Measurements from ENCODE around the gene H1-8. TPM values are rescaled to one million over a fixed set of nuclear protein-coding genes. Genes with fewer than 3 reads are reported as not detected.

The H1-8 gene
- total RNA-seq, 2 experiments from 2014 or later, result not detected

DNA sequence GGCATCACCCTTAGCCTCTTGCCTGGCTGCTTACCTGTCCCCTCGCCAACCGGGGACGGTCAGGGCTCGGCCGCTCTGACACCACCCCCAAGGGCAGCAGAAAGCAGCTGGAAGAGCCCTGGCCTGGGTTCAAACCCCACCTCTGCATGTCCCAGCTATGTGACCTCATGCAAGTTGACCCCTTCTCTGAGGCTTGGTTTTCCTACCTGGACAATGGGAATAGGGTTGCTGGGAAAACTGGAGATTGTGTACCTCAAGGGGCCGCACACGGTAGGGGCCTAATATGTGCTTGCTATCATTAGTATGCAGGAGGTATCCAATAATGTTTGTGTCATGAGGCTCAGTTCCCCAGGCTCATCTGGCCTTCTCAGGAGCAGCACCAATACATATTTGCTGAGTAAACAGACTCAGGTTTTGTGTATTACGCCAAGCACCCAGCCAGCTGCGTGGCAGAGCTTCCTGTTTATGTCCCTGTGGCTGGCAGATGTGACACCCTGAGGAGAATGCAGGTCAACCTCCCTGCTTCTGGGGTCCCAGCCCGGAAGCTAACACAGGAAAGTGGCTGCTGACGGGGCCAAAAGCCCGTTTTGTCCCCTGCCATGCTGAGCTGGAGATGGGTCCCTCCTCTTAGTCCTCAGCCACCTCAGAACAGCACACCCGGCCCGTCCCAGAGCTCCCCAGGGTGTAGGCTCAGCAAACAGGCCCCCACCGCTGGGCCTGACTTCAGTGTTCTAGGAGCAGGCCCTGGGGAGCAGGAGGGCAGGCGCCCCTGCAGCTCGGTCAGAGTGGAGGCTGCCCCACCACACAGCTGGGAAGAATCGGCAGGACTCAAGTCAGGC is 33.8 kb downstream of the H1-8 start:
- H3K9me3 Mint-ChIP-seq, result no peaks in the 10 kb centered on the region
- no peak overlapping the region for H3K4me3 Mint-ChIP-seq
- no peaks in the 10 kb centered on the region for H3K36me3 Mint-ChIP-seq (ENCODE audit: low read depth)
- ChIA-PET CTCF (interaction anchor here (0.9 to 1.4 kb wide), 5 partner anchors 9 to 32 kb away, joined by 3 read pairs; no protein-coding TSS in a partner anchor), POLR2A (interaction anchor here (0.6 kb wide), 1 partner anchor 250 kb away, joined by 5 read pairs; no protein-coding TSS in a partner anchor)
- H3K27me3 Mint-ChIP-seq, result no peaks in the 10 kb centered on the region
- peak overlapping the region; percentile 88 for H3K27ac Mint-ChIP-seq
- peaks cover 16% of the 10 kb centered on the region for H3K4me1 Mint-ChIP-seq
- DNase-seq, result peak; percentile 56

DNA sequence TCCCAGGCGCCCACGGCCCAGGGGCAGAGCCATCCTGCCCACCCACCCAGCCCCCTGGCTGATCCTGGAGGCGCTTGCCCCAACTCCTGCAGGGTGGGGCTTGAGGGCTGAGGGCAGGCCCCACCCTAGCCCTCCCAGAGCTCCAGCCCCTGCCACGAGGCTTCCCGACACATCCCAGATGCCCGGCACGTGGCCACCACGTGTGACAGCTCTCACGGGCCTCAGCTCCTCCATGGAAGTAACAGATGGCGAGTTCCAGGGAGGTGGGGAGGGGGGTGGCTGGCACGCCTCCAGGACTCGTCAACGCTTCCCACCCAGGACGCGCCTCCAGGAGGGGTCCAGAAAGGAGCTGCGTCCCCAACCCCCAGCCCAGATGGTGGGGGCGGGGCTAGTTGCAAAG is 34.4 kb downstream of the H1-8 start:
- peak overlapping the region; percentile 88 for H3K27ac Mint-ChIP-seq
- no peaks in the 10 kb centered on the region for H3K36me3 Mint-ChIP-seq (ENCODE audit: low read depth)
- H3K4me3 Mint-ChIP-seq, result no peak overlapping the region
- ChIA-PET POLR2A (no interaction called here), CTCF (interaction anchor here (0.9 to 1.4 kb wide), 4 partner anchors 8 to 26 kb away, joined by 3 read pairs; no protein-coding TSS in a partner anchor)
- no peaks in the 10 kb centered on the region for H3K27me3 Mint-ChIP-seq
- H3K9me3 Mint-ChIP-seq, result no peaks in the 10 kb centered on the region
- H3K4me1 Mint-ChIP-seq, result peaks cover 16% of the 10 kb centered on the region
- no peak for DNase-seq

DNA sequence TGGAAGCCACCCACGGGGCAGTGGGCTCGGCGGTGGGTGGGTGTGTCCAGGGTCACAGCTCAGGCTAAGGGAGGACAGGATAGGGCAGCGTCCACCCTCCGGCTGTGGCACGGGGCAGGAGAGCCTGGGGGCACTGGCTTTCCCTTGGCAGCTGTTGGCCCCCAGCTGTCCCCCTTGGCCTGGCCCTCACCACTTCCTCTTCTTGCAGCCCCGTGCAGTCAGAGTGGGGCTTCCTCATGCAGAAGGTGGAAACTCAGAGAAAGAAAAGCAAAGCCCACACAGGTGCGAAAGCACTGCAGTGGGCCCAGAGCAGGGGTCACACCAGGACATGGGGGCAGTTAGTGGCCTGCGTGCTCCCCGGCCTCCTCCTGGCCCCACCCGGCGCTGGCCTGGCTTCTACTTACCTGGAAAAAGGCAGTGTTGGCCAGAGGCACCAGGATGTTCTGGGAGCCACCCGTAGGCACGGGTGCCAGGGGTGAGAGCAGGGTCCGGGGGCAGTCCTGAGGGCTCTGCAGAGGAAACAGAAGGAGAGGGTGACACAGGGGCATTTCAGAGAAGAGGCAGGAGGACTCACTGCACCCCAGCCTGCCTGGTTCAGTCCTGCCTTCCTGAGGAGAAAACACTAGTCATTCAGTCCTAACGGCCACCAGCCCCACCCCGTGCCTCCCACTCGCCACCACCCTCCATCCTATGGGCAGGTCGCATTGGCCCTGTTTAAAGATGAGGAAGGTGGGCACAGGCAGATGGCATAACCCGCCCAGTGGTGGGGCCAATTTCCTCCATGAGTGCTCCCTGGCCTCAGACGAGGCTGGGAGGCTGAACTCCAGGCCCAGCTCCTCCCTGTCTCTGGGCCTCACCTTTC is 35.2 kb downstream of the H1-8 start:
- H3K27ac Mint-ChIP-seq, result peak overlapping the region; percentile 64
- DNase-seq, result no peak
- no peak overlapping the region for H3K4me3 Mint-ChIP-seq
- no peaks in the 10 kb centered on the region for H3K36me3 Mint-ChIP-seq (ENCODE audit: low read depth)
- H3K4me1 Mint-ChIP-seq, result peaks cover 16% of the 10 kb centered on the region
- no peaks in the 10 kb centered on the region for H3K9me3 Mint-ChIP-seq
- ChIA-PET CTCF (interaction anchor here (1.0 to 1.6 kb wide), 2 partner anchors 9 to 12 kb away, joined by 3 to 5 read pairs; no protein-coding TSS in a partner anchor), POLR2A (no interaction called here)
- H3K27me3 Mint-ChIP-seq, result no peaks in the 10 kb centered on the region

DNA sequence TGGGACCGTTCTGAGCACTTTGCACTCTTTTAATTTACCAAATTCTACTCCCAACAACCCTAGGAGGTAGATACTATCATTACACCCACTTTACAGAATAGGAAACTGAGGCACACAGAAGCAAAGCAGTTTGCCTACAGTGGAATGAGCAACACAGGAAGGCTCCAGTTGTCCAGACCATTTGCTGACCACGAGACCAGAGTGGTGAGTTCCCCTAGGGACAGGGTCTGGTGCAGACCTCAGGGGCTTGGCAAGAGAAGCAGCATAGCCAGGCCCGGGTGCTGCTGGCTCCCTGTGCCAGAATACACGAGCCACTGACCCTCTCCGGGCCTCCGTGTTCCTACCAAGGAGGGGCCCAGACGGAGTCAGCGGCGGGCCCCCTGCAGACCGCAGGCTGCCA is 37.0 kb downstream of the H1-8 start:
- ChIA-PET CTCF (interaction anchor here (1.6 kb wide), 1 partner anchor 10 kb away, joined by 5 read pairs; no protein-coding TSS in a partner anchor), POLR2A (no interaction called here)
- Mint-ChIP-seq H3K9me3 (no peaks in the 10 kb centered on the region), H3K4me3 (no peak overlapping the region), H3K4me1 (peaks cover 16% of the 10 kb centered on the region), H3K27ac (no peak overlapping the region), H3K27me3 (no peaks in the 10 kb centered on the region), H3K36me3 (ENCODE audit: low read depth) (no peaks in the 10 kb centered on the region)
- no peak for DNase-seq

DNA sequence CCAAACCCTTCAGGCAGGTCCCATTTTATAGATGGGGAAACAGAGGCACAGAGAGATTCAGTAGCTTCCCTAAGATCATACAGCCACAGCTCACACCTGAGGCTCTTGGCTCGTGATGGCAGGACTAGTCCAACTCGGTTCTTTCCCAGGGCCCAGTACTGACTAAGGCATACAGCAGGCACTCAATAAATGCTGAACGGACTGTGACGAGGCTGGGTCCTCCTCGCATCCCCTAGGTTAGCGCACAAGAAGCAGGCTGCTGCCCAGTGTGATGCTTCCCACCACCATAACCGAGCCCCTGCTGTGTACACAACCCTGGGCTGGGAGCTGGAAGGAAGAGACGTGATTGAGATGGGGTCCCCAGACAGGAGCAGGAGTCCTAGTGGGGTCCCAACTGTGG is 38.6 kb downstream of the H1-8 start:
- CTCF ChIA-PET, result interaction anchor here (0.6 kb wide), 2 partner anchors 342 to 611 kb away, joined by 3 read pairs; no protein-coding TSS in a partner anchor
- no peaks in the 10 kb centered on the region for H3K9me3 Mint-ChIP-seq

DNA sequence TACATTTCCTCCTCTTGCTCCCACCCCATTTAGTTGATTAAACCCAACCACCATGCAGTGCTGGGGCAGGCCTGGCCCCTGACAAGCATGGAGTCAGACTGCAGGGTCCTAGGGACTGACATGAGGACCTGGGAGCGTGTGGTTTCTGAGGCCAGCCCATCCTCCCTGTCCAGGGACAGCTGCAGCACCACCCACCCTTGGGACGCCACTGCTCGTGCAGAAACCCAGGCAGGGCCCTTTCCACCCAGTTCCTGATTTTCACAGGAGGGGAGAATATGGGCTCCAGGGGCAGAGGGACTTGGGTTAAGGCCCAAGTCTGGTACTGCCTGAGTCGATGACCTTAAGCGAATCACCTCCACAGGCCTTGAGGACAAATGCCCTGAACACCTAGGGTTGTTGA is 39.8 kb downstream of the H1-8 start:
- H3K4me3 Mint-ChIP-seq, result no peak overlapping the region
- no peaks in the 10 kb centered on the region for H3K27me3 Mint-ChIP-seq
- H3K4me1 Mint-ChIP-seq, result peaks cover 3% of the 10 kb centered on the region
- POLR2A ChIA-PET, result no interaction called here
- DNase-seq, result no peak
- CTCF ChIA-PET, result no interaction called here
- H3K36me3 Mint-ChIP-seq (ENCODE audit: low read depth), result no peaks in the 10 kb centered on the region
- no peak overlapping the region for H3K27ac Mint-ChIP-seq
- H3K9me3 Mint-ChIP-seq, result no peaks in the 10 kb centered on the region

More for the DNA sequence above, 38.6 kb downstream of the H1-8 start:
- H3K27ac Mint-ChIP-seq, result no peak overlapping the region
- H3K4me1 Mint-ChIP-seq, result peaks cover 8% of the 10 kb centered on the region
- H3K36me3 Mint-ChIP-seq (ENCODE audit: low read depth), result no peaks in the 10 kb centered on the region
- no peaks in the 10 kb centered on the region for H3K27me3 Mint-ChIP-seq
- H3K4me3 Mint-ChIP-seq, result no peak overlapping the region
- POLR2A ChIA-PET, result no interaction called here
- DNase-seq, result no peak

DNA sequence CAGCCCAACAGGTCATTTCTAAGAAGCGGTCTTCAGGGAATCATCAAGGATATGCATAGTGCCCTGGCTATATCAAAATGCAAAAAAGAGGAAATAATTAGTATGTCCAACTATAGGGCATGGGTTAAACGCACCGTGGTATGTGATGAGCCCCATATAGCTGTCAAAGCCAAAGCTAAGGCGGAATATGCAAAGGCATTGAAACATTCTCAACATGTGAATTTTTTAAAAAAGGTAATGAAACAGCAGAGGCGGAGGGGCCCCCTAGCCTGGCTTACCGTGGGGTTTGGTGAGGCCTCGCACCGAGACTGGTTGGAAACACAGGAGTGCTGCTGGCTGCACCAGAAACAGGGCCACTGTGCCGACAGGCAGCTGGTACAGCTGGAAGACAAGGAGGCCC is 40.3 kb downstream of the H1-8 start:
- no peak for DNase-seq
- POLR2A ChIA-PET, result no interaction called here
- H3K4me1 Mint-ChIP-seq, result no peaks in the 10 kb centered on the region
- no peak overlapping the region for H3K27ac Mint-ChIP-seq
- CTCF ChIA-PET, result no interaction called here
- H3K27me3 Mint-ChIP-seq, result no peaks in the 10 kb centered on the region
- no peak overlapping the region for H3K4me3 Mint-ChIP-seq
- no peaks in the 10 kb centered on the region for H3K9me3 Mint-ChIP-seq
- no peaks in the 10 kb centered on the region for H3K36me3 Mint-ChIP-seq (ENCODE audit: low read depth)

DNA sequence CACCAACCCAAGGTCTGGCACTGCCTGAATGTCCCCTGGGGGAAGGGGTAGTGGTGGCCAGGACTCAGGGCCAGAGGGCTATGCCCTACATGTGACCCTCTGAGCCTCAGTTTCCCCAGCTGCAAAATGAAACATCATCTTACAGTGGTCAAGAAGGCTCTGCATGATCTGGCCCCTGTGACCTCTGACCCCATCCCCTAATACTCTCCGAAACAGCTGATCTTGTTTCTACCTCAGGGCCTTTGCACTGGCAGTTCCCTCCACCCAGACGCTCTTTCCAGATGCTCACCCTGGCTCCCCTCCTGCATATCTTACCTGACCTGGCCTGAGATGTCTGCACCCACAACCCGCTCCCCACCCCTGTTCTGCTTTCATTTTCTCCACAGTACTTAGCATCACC is 41.7 kb downstream of the H1-8 start:
- Mint-ChIP-seq H3K27ac (no peak overlapping the region), H3K4me1 (no peaks in the 10 kb centered on the region), H3K9me3 (no peaks in the 10 kb centered on the region)

DNA sequence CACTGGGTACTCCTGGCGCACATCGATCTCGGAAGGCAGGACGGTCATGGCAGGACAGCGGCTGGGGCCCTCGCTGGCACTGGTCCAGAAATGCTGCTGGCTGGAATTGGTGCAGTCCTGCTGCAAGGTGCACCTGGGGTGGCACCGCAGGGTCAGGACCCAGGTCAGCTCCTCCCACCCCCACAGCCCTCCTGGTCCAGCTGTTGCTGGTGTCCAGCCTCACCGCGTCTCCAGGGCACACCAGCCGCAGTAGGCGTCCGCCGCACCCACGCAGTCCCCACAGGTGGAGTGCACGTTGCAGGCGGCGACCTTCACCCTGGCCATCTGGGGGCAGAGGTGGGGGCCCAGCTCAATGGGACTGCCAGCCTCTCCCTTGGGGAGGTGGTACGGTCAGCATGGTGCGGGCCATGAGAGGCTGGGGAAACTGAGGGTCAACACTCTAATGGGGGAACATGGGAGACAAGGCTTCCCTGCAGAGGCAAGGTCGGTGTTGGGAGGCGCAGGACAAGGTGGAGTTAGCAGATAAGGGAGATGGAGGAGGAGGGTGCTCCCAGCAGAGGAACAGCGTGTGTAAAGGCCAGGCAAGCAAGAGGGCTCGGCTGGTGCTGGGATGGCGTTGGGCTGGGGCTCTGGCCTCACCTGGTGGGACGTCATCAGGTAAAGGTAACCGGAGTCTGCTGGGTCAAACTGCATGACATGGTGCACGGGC is 43.1 kb downstream of the H1-8 start:
- Mint-ChIP-seq H3K9me3 (no peaks in the 10 kb centered on the region), H3K4me1 (no peaks in the 10 kb centered on the region), H3K27me3 (peaks cover 10% of the 10 kb centered on the region), H3K27ac (no peak overlapping the region), H3K36me3 (ENCODE audit: low read depth) (no peaks in the 10 kb centered on the region), H3K4me3 (no peak overlapping the region)
- ChIA-PET CTCF (interaction anchor here (1.0 to 2.3 kb wide), 2 partner anchors 32 to 269 kb away, joined by 3 to 5 read pairs; no protein-coding TSS in a partner anchor), POLR2A (no interaction called here)
- no peak for DNase-seq

More for the DNA sequence above, 41.7 kb downstream of the H1-8 start:
- ChIA-PET CTCF (no interaction called here), POLR2A (no interaction called here)
- DNase-seq, result no peak
- no peak overlapping the region for H3K4me3 Mint-ChIP-seq
- H3K36me3 Mint-ChIP-seq (ENCODE audit: low read depth), result no peaks in the 10 kb centered on the region
- no peaks in the 10 kb centered on the region for H3K27me3 Mint-ChIP-seq

DNA sequence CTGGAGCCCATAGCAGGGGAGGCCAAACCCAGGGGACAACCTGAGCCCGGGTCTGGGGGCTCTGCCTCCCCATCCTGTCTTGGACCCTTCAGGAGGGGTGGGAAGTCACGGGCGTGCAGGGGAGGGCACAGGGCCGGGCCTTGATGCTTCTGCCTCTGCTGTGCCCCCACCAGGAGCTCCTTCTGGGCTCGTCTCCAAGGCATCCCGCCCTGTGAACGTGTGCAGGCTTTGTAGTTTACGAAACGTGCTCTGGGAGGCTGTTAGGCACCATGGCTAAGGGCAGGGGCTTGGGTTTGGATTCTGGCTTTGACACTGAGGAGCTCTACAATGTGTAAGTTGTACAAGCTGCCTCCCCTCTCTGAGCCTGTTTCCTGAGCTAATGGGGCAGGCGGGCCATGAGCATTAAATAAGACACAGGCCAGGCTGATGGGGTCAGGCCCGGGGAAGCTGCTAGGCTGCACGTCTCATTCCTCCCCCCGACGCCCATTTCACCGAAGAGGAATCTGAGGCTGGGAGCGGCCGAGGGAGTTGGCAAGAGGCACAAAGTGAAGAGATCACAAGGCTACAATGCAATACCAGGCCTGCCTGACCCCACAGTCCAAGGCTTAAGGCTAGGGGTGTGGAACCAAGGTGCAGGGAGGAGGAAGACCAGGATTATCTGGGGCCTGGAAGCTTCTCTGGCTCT is 43.9 kb downstream of the H1-8 start:
- ChIA-PET POLR2A (no interaction called here), CTCF (interaction anchor here (2.1 to 2.3 kb wide), 2 partner anchors 19 to 33 kb away, joined by 5 read pairs; no protein-coding TSS in a partner anchor)
- no peak for DNase-seq
- no peak overlapping the region for H3K4me3 Mint-ChIP-seq
- no peaks in the 10 kb centered on the region for H3K9me3 Mint-ChIP-seq
- no peaks in the 10 kb centered on the region for H3K36me3 Mint-ChIP-seq (ENCODE audit: low read depth)
- H3K4me1 Mint-ChIP-seq, result no peaks in the 10 kb centered on the region
- no peak overlapping the region for H3K27ac Mint-ChIP-seq
- peaks cover 17% of the 10 kb centered on the region for H3K27me3 Mint-ChIP-seq

DNA sequence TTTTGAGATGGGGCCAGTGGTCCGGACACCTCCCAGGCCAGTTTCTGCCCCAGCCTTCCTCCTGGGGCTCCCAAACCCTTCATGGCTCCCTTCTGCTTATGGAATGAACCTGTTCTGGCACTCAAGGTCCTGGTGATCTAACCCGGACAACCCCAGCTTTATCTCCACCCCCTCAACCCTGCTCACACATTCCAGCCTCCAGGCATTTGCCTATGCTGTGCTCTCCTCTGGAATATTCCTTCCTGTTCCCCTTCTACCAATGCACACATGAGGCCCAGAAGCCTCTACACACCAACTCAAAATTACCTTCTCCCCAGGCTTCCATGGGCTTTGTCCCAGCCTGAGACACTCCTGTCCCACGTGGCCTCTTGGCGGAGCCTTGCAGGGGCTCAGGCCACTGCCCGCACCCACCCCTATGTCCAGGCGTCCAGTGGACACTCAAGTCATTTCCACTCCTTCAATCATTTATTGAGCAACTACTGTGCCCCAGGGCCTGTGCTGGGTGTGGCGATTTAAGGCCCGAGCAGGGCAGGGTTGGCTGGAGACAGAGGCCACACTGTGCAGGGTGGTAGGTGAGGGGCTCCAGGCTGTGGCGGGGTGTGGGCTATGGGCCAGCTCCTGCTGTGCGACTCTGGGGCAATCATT is 44.7 kb downstream of the H1-8 start:
- Mint-ChIP-seq H3K4me1 (no peaks in the 10 kb centered on the region), H3K36me3 (ENCODE audit: low read depth) (no peaks in the 10 kb centered on the region), H3K27ac (no peak overlapping the region), H3K27me3 (peaks cover 21% of the 10 kb centered on the region), H3K9me3 (no peaks in the 10 kb centered on the region), H3K4me3 (no peak overlapping the region)
- POLR2A ChIA-PET, result no interaction called here
- DNase-seq, result no peak
- CTCF ChIA-PET, result interaction anchor here (2.1 kb wide), 1 partner anchor 20 kb away, joined by 5 read pairs; no protein-coding TSS in a partner anchor

DNA sequence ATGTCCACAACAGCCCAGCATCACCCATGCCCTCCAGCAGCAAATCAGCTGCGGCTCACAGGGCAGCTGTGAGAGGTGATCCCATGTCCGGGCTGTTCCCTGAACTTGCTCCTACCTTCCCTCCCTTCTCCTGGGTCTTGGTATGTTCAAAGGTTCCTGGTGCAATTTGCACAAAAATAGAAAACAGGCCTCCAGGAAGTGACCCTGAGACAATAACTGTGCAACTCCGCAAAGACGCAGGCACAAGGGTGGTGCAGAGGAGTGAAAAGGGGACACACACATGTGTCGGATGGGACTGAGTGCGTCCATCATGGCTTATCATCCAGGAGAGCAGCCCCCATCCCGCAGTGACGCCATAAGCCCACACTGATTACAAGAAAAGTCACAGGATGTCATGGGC is 47.2 kb downstream of the H1-8 start:
- Mint-ChIP-seq H3K36me3 (ENCODE audit: low read depth) (no peaks in the 10 kb centered on the region), H3K27me3 (peaks cover 38% of the 10 kb centered on the region), H3K4me3 (no peak overlapping the region), H3K27ac (no peak overlapping the region), H3K4me1 (peaks cover 22% of the 10 kb centered on the region), H3K9me3 (no peaks in the 10 kb centered on the region)
- no peak for DNase-seq
- CTCF ChIA-PET, result interaction anchor here (1.1 to 1.6 kb wide), 2 partner anchors 11 to 37 kb away, joined by 3 to 5 read pairs; no protein-coding TSS in a partner anchor
- POLR2A ChIA-PET, result no interaction called here
